Osteocyte (in vitro differentiated cells): ENCODE data around the gene USPL1. TPM values are rescaled to one million over a fixed set of nuclear protein-coding genes. Genes with fewer than 3 reads are reported as not detected.

Experiments used
- DNase-seq: peaks from one replicate; pipeline ENCODE4 v3.0.0; 2021; ENCODE audit warnings: mixed read lengths; ENCODE audit not compliant: unreplicated experiment; ENCODE audit errors: extremely low spot score
- H3K27ac Mint-ChIP-seq: one replicate; pipeline ENCODE4 v1.8.0; 2021; ENCODE audit warnings: mild to moderate bottlenecking, mixed read lengths; ENCODE audit not compliant: unreplicated experiment
- H3K27me3 Mint-ChIP-seq: one replicate; pipeline ENCODE4 v1.8.0; 2021; ENCODE audit warnings: mixed read lengths; ENCODE audit not compliant: unreplicated experiment
- H3K36me3 Mint-ChIP-seq: one replicate; pipeline ENCODE4 v1.8.0; 2021; ENCODE audit warnings: mixed read lengths; ENCODE audit not compliant: unreplicated experiment
- H3K4me1 Mint-ChIP-seq: one replicate; pipeline ENCODE4 v1.8.0; 2021; ENCODE audit warnings: mixed read lengths; ENCODE audit not compliant: unreplicated experiment
- H3K4me3 Mint-ChIP-seq: one replicate; pipeline ENCODE4 v1.8.0; 2021; ENCODE audit warnings: mild to moderate bottlenecking, moderate library complexity, mixed read lengths; ENCODE audit not compliant: unreplicated experiment
- H3K9me3 Mint-ChIP-seq: one replicate; pipeline ENCODE4 v1.8.0; 2021; ENCODE audit warnings: mixed read lengths; ENCODE audit not compliant: unreplicated experiment
- CTCF ChIP-seq: fragments of 200-600 bp; sonication (generic); IDR thresholded peaks from 2 replicates; pipeline ENCODE4 v1.5.0; 2021; ENCODE audit warnings: antibody characterized with exemption, mild to moderate bottlenecking, moderate library complexity
- long read RNA-seq: library from polyadenylated mRNA; unstranded; transcript quantifications from one replicate; pipeline ENCODE4 v2.0.0, GENCODE V29; 2021
- total RNA-seq: library from RNA; stranded (reverse); gene quantifications from 2 replicates; pipeline ENCODE4 v1.2.1, GENCODE V29; 2021

Gene USPL1
- total RNA-seq = 11.9 TPM in 2 replicates
- long read RNA-seq, transcript USPL1-201 (9 exons, 3,814 nt) = major isoform, 11 of 68 reads
- long read RNA-seq, partial matches to known transcripts = 20 of 68 reads
- long read RNA-seq, other reads (novel, unspliced or antisense) = 37 of 68 reads

GRCh38 chr13:30617315-30618185 is at the start of gene USPL1:
Gene USPL1 (plus strand): TSS chr13:30617920. CDS start chr13:30621141, 3,221 bp downstream.
- TF ChIP-seq CTCF = peak; percentile 11
- peaks cover 14% of the 10 kb centered on the region for H3K4me1 Mint-ChIP-seq
- no peak within 1 kb of the TSS for H3K4me3 Mint-ChIP-seq
- no peak within 1 kb of the TSS for H3K27ac Mint-ChIP-seq
- H3K9me3 Mint-ChIP-seq = no peaks in the 10 kb centered on the region
- peaks cover 2% of the 10 kb centered on the region for H3K36me3 Mint-ChIP-seq
- peak; percentile 99 for DNase-seq
- H3K27me3 Mint-ChIP-seq = no peaks in the 10 kb centered on the region

- H3K27ac Mint-ChIP-seq = peak overlapping the region; percentile 74
- peaks cover 28% of the 10 kb centered on the region for H3K4me1 Mint-ChIP-seq
- H3K27me3 Mint-ChIP-seq = no peaks in the 10 kb centered on the region
- no peak overlapping the region for H3K4me3 Mint-ChIP-seq
- H3K36me3 Mint-ChIP-seq = no peaks in the 10 kb centered on the region
- no peak for TF ChIP-seq CTCF
- no peak for DNase-seq
- H3K9me3 Mint-ChIP-seq = no peaks in the 10 kb centered on the region
Measured at GRCh38 chr13:30569901-30570576, 47.7 kb upstream of the USPL1 start.

- DNase-seq = no peak
- Mint-ChIP-seq H3K4me3 (no peak overlapping the region), H3K27me3 (no peaks in the 10 kb centered on the region), H3K9me3 (no peaks in the 10 kb centered on the region), H3K27ac (peak overlapping the region; percentile 74), H3K36me3 (no peaks in the 10 kb centered on the region), H3K4me1 (peaks cover 28% of the 10 kb centered on the region)
- no peak for TF ChIP-seq CTCF
Measured at GRCh38 chr13:30570691-30571090, 47.0 kb upstream of the USPL1 start.

GRCh38 chr13:30572859-30573275 is 44.9 kb upstream of the USPL1 start:
- H3K27ac Mint-ChIP-seq = peak overlapping the region; percentile 91
- H3K9me3 Mint-ChIP-seq = no peaks in the 10 kb centered on the region
- H3K27me3 Mint-ChIP-seq = no peaks in the 10 kb centered on the region
- TF ChIP-seq CTCF = peak; percentile 63
- DNase-seq = no peak
- H3K4me3 Mint-ChIP-seq = peak overlapping the region; percentile 63
- no peaks in the 10 kb centered on the region for H3K36me3 Mint-ChIP-seq
- peaks cover 41% of the 10 kb centered on the region for H3K4me1 Mint-ChIP-seq

- no peaks in the 10 kb centered on the region for H3K36me3 Mint-ChIP-seq
- no peak for DNase-seq
- H3K9me3 Mint-ChIP-seq = no peaks in the 10 kb centered on the region
- H3K27ac Mint-ChIP-seq = no peak overlapping the region
- H3K4me3 Mint-ChIP-seq = no peak overlapping the region
- H3K27me3 Mint-ChIP-seq = no peaks in the 10 kb centered on the region
- H3K4me1 Mint-ChIP-seq = peaks cover 27% of the 10 kb centered on the region
- no peak for TF ChIP-seq CTCF
Measured at GRCh38 chr13:30576528-30576927, 41.2 kb upstream of the USPL1 start.
